Activated gamma-delta T cell (primary cell): ENCODE results near the gene CATSPERD.
A peak's percentile ranks its signal among the peaks of the same experiment; 100 is the strongest.

Source experiments
- DNase-seq: peaks from one replicate; lab custom pipeline; 2025; lab: John Stamatoyannopoulos, UW
- total RNA-seq, 2 donors: gene quantifications; one replicate each; lab custom pipeline; 2026; lab: John Stamatoyannopoulos, UW

Gene CATSPERD, protein sequence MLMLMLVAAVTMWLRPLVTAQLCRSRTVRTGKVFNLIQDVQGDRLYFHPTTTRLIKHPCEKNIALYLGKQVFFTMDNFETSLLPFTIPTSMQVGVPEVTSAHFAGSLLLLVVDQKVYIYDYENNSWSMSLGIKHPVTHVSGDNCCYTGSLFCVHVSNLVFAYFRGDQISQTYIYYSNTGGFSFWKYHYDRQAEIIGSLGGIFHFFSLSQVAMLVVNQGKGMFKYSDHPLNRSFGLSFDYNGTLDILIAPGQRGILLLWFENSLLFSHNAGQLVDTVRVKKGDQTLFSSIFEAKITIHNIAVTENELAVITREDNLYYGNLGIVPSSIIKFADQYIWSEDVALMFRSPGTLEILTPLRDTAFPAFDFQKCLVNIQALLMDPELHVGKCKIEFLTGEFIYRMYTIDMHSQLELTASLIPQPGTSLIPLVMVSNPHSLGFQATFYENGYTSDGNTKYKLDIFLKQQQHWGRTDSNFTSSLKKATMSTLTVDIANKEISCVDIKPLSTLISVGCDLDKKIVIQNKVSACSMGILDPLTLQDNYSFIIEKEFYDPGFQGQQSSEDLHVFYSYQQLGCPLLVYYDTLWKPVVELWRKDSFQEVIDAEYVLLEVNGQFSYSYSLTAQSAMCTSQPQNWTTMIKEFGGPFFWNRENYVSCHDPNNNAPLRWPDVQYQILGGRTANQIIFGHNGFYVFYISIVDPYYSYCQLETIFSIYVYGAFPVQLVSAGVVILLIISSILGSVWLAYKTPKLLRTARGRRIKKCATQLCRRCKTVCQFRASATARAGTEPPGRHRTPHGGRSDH
- 0.10 to 0.13 reads per million in 2 donors for total RNA-seq

DNA sequence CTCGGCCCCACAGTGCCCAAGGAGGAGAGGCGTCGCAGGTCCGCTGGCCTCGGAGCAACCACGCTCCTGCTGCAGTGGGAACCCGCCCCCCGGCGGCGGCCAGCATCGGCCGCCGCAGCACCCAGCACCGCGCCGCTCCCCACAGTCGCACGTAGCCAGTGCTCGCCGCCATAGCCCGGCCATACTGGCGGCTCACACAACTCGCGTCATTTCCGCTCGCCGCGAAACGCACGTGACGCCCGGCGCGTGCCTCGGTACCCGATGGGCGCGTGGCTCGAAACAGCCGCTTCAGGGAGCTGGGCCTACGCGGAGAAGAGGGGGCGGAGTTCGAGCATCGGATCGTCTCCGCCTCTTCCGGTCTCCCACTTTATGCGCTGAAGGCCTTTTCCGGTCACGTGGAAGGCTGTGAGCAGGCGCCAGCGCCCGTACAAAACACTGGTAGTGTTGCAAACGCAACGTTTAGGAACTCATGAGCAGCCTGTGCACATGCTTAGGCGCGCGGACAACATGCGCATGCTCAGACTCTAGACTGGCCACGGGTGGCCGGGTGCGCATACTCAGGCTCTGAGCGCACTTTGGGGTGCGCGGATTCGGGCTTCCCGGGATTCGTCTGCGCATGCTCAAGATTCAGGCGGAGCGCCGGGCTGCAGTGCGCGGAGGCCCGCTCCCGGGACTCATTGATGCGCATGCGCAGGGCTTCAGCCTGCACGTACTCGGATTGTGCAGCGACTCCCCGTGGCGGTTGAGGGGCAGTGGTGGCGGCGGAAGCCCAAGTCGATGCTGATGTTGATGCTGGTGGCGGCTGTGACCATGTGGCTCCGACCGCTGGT is at the start of gene CATSPERD, which contains the start of gene LONP1:
Gene CATSPERD (plus strand): TSS at position 677 of the 830 bp plus-strand sequence. CDS start 101 bp downstream, at position 778.
Gene LONP1 (minus strand): TSS at position 186 of the 830 bp plus-strand sequence. CDS start 14 bp downstream, at position 172.
- DNase-seq = peak; percentile 97

GRCh38 chr19:5671600-5671999 is 48.8 kb upstream of the CATSPERD start:
- no peak for DNase-seq

- no peak for DNase-seq
These were observed 47.6 kb upstream of the CATSPERD start for GRCh38 chr19:5672708-5673459.

DNA sequence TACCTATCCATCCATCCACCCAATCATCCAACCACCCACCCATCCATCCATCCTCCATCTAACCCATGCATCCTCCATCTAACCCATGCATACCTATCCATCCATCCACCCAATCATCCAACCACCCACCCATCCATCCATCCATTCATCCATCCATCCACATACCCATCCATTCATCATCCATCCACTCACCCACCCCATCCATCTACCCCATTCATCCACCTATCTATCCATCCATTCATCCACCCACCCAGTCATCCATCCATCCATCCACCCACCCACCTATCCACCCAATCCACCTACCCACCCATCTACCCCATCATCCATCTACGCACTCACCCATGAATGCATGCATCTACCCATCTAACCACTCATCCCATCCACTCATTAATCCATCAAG is 46.7 kb upstream of the CATSPERD start:
- no peak for DNase-seq

DNA sequence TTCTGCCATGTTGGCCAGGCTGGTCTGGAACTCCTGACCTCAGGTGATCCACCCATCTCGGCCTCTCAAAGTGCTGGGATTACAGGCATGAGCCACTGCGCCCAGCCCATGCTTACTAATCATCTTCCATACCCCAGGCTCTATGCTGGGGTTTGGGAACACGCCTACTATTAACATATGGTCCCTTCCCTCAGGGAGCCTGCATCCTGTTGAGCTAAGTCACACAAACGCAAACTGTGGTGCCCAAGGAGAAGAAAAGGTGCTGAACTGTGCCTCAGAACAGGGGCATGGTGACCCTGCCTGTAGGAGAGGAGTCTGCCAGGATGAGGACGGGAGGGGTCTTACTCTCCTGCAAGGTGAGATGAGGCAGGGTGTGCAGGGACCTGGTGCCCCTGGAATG is 45.7 kb upstream of the CATSPERD start:
- no peak for DNase-seq

DNA sequence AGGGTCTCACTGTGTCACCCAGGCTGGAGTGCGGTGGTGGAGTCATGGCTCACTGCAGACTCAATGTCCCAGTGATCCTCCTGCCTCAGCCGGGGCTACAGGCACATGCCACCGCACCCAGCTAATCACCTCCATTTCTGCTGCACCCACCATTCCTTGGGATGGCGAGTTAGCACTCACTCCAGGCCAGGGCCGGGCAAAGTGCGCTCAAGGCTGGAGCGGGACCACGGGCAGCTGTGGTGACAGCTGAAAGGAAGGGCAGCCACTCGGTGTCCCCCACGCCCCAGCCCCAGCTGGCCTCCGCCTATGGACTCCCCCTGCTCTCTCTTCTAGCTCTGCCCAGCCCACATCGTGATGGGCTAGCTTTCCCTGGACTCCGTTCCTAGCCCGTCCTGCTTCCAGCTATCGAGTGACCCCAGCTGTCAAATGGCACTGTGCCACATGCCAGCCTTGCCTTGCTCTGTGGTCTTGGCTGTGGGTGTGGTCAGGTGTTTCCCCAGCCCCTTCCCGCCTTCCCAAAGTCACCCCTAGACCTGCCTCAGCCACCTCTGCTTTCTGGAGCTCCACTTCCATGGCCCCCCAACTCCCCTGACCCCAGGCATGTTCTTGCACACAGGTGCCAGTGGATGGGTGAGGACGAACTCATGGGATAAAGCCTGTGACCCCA is 44.2 kb upstream of the CATSPERD start:
- DNase-seq = no peak

DNA sequence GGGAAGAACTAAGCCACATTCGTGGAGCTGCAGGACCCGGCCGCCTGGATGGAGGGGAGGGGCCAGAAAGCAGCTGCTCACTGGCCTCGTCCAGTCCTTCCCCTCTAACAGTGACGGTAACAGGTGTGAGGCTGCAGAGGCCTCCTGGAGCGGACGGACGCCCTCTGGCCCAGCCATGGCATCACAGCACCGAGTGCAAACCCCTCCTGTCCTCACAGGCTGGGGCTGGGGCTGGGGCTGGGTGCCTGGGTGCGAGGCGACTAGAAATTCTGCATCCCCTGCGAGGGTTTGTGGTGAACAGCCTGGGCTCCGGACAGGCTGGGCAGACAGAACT is 43.7 kb upstream of the CATSPERD start:
- DNase-seq = no peak

DNA sequence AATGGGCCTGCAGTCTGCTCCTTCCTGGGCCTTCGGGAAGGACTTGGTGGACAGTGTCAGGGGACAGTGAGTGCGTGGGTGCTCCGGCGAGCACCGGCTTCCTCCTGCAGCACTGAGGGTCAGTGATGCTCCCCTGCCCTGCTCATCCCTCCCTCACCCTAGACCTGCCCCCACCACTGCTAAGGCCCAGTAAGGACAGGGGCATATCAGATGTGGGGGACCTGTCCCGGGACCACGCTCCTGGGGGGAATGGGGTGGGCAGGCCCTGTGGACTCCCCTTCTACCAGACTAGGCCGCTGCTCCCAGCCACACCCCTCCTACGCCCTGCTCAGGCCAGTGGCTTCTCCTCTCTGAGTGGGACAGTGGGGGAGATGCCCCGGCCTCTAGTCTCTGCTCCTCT is 43.3 kb upstream of the CATSPERD start:
- DNase-seq = no peak

GRCh38 chr19:5677580-5677979 is 42.9 kb upstream of the CATSPERD start:
- DNase-seq = no peak

GRCh38 chr19:5678071-5678718 is 42.2 kb upstream of the CATSPERD start:
- DNase-seq = no peak

- DNase-seq = no peak
These were observed 41.0 kb upstream of the CATSPERD start for GRCh38 chr19:5679289-5680083.

GRCh38 chr19:5680084-5680436 is 40.4 kb upstream of the CATSPERD start:
- DNase-seq = no peak

GRCh38 chr19:5680437-5681368 is 39.7 kb upstream of the CATSPERD start, which contains the start of the genes HSD11B1L and MICOS13:
Gene HSD11B1L, plus strand, starts transcription at chr19:5681027. Its CDS starts 3,806 bp downstream, at chr19:5684833.
Gene MICOS13, minus strand, starts transcription at chr19:5680516. Its CDS starts 30 bp downstream, at chr19:5680486.
- peak; percentile 95 for DNase-seq

GRCh38 chr19:5681391-5682106 is 38.9 kb upstream of the CATSPERD start:
- no peak for DNase-seq

- DNase-seq = no peak
These were observed 38.3 kb upstream of the CATSPERD start for GRCh38 chr19:5682107-5682482.

DNA sequence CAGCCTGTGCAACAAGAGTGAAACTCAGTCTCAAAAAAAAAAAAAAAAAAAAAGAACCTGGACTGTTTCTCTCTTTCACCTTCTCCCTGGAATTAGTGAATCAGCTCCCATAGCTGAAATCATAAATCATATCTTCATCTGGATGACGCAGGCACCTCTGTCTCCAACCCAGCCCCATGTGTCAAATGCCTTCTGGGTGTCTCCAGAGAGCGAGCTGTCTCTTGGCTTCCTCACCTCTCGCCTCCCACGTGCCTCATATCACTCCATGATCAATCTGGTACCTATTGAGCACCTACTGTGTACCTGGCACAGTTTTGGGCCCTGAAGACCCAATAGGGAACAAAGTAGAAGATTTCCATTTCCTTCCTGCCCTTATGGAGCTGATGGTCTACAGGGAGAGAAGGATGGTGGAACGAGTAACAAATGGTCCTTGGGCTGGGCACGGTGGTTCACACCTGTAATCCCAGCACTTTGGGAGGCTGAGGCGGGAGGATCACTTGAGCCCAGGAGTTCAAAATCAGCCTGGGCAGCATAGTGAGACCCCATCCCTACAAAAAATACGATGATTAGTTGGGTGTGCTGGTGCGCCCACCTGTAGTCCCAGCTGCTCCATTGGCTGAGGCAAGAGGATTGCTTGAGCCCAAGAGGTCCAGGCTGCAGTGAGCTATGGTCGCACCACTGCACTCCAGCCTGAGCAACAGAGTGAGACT is 37.1 kb upstream of the CATSPERD start:
- no peak for DNase-seq
